Pulmonary artery endothelial cell (primary cell): Measurements from ENCODE around the gene PXYLP1. TPM values are rescaled to one million over a fixed set of nuclear protein-coding genes. Genes with fewer than 3 reads are reported as not detected.

Experiments used
- total RNA-seq: library from RNA; depleted of rRNA; stranded (reverse); fragments of >200 nt; gene quantifications from 2 replicates; pipeline ENCODE4 v1.2.3, GENCODE V29; 2014

Gene PXYLP1
- total RNA-seq, 1 donor from 2014 or later = 2.1 TPM

Other genes with a start within 250 kb of the PXYLP1 start
- gene SPSB4, start 180.5 kb upstream of the PXYLP1 start, total RNA-seq = not detected in 2 replicates
- 80.3 and 128 TPM in 2 replicates for gene ZBTB38, start 136.7 kb downstream of the PXYLP1 start, total RNA-seq